ENCODE measurements around the gene SMYD3.

The SMYD3 gene

DNA sequence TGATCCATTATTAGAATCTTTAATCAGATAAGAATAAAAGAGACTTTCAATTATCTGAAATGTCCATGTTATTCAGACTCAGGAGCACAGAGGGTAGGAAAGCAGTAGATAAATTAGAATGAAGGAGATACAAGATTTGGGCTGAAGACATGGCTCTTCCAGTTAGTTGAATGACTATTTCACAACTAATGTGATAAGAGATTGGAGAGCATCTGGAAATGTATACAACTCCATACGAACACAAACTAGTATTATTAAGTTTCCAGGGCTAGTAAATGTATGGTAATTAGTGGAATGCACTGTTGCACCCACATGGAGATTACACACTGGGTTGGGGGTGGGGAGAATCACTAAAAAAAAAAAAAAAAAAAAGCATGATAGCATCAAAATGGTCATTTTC, 734.3 kb downstream of the SMYD3 start:
- TF ChIP-seq, protein P1, sequence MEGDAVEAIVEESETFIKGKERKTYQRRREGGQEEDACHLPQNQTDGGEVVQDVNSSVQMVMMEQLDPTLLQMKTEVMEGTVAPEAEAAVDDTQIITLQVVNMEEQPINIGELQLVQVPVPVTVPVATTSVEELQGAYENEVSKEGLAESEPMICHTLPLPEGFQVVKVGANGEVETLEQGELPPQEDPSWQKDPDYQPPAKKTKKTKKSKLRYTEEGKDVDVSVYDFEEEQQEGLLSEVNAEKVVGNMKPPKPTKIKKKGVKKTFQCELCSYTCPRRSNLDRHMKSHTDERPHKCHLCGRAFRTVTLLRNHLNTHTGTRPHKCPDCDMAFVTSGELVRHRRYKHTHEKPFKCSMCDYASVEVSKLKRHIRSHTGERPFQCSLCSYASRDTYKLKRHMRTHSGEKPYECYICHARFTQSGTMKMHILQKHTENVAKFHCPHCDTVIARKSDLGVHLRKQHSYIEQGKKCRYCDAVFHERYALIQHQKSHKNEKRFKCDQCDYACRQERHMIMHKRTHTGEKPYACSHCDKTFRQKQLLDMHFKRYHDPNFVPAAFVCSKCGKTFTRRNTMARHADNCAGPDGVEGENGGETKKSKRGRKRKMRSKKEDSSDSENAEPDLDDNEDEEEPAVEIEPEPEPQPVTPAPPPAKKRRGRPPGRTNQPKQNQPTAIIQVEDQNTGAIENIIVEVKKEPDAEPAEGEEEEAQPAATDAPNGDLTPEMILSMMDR (IDR thresholded peaks at IDR 0.05; ENCODE audit: low read depth, low read length, missing control alignments): no peak
- DNase-seq: no peak
- H3K27ac ChIP-seq: peak overlapping the region; percentile 45
- in situ Hi-C loops (cut with HindIII; ENCODE audit: low pct_ligation_motif_present, low sequenced_read_pairs): no loop called here
- no peaks in the 10 kb centered on the region for H3K36me3 ChIP-seq (replicated peaks)
- H3K4me3 ChIP-seq (ENCODE audit: low read depth, low read length): no peak overlapping the region
- H3K27me3 ChIP-seq (replicated peaks): no peaks in the 10 kb centered on the region

DNA sequence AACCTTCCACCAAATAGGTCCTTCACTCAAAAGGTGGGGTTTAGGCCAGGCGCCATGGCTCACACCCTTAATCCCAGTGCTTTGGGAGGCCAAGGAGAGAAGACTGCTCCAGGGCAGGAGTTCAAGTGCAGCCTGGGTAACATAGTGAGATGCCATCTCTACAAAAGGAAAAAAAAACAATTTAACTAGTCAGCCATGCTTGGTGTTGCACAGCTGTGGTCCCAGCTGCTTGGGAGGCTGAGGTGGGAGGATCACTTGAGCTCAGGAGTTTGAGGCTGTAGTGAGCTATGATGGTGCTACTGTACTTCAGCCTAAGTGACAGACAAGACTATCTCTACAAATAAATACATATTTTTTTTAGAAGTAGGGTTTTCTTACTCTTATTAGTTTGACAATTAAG, 734.8 kb downstream of the SMYD3 start:
- no peak for DNase-seq
- Histone ChIP-seq H3K36me3 (replicated peaks) (no peaks in the 10 kb centered on the region), H3K27me3 (replicated peaks) (no peaks in the 10 kb centered on the region), H3K27ac (peak overlapping the region; percentile 45), H3K4me3 (ENCODE audit: low read depth, low read length) (no peak overlapping the region)
- in situ Hi-C loops (cut with HindIII; ENCODE audit: low pct_ligation_motif_present, low sequenced_read_pairs): no loop called here
- TF ChIP-seq, protein P1 (IDR thresholded peaks at IDR 0.05; ENCODE audit: low read depth, low read length, missing control alignments): no peak

DNA sequence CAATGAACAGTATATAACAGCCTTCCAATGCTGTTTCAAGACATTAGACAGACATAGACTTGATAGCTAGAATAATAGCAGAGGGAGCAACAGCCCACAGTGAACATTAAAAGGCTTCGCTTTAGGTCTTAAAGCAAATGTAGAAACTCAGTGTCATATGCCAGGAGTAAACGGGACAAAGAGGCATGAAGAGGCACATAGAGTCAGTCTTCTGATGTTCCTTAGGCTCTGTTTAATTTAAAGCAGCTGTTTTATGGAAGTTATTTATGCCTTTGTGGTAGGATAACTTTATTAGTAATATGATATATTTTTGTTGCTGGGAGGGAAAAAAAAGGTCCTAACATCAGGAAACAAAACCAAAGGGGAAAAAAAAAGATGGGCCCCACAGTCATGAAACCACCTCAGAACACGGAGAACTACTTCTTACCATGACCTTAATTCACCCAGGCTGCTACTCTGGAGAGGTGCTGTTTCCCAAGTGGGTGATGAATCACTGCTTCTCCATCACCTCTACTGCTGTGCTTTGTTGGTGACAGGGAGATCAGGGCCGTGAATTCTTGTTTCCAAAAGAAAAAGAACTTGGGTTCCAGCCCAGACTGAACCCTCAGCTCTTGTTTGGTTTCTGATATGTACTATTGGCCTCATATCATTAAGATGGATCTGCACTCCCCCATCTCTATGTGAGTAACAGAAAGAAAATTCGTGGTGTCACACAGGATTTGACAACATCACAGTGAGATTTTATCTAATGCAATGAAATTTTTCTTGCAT, 735.4 kb downstream of the SMYD3 start:
- Histone ChIP-seq H3K4me3 (ENCODE audit: low read depth, low read length) (no peak overlapping the region), H3K27me3 (replicated peaks) (no peaks in the 10 kb centered on the region), H3K36me3 (replicated peaks) (no peaks in the 10 kb centered on the region), H3K27ac (peak overlapping the region; percentile 45)
- in situ Hi-C loops (cut with HindIII; ENCODE audit: low pct_ligation_motif_present, low sequenced_read_pairs): no loop called here
- TF ChIP-seq, protein P1 (IDR thresholded peaks at IDR 0.05; ENCODE audit: low read depth, low read length, missing control alignments): no peak
- peak; percentile 88 for DNase-seq

DNA sequence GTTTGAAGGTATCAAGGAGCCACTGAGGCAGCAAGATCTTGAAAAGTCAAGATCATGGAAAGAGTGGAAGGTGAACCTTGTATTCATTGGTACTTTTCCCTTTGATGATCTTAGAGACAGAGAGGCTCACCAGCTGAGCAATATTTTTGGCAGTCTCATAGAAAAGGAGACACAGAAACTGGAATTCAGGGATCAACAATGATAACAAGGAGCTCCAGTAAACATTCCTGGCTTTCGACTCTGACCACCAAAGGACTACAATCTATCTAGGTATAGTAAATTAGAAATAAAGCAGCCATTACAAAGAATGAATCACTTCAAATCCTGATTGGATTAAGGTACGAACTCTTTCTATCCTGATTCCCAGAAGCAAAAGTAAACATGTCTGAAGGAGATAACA, 736.9 kb downstream of the SMYD3 start:
- Histone ChIP-seq H3K36me3 (replicated peaks) (no peaks in the 10 kb centered on the region), H3K27me3 (replicated peaks) (no peaks in the 10 kb centered on the region), H3K4me3 (ENCODE audit: low read depth, low read length) (no peak overlapping the region), H3K27ac (no peak overlapping the region)
- TF ChIP-seq, protein P1 (IDR thresholded peaks at IDR 0.05; ENCODE audit: low read depth, low read length, missing control alignments): no peak
- in situ Hi-C loops (cut with HindIII; ENCODE audit: low pct_ligation_motif_present, low sequenced_read_pairs): no loop called here
- no peak for DNase-seq

GRCh38 chr1:245768596-245768995, 738.5 kb downstream of the SMYD3 start:
- in situ Hi-C loops (cut with HindIII; ENCODE audit: low pct_ligation_motif_present, low sequenced_read_pairs): no loop called here
- TF ChIP-seq, protein P1 (IDR thresholded peaks at IDR 0.05; ENCODE audit: low read depth, low read length, missing control alignments): no peak
- Histone ChIP-seq H3K4me3 (ENCODE audit: low read depth, low read length) (no peak overlapping the region), H3K36me3 (replicated peaks) (no peaks in the 10 kb centered on the region), H3K27me3 (replicated peaks) (no peaks in the 10 kb centered on the region), H3K27ac (no peak overlapping the region)
- no peak for DNase-seq
